Panc1 (cell line): ENCODE results near the gene USH2A. TPM values are rescaled to one million over a fixed set of nuclear protein-coding genes. Genes with fewer than 3 reads are reported as not detected.

Experiments
- ATAC-seq: fragments of 200-7000 bp; cut with Tn5 transposase; 2 replicates; pipeline ENCODE4 v1.9.1; 2020; ENCODE audit warnings: mild to moderate bottlenecking, moderate library complexity
- BruUV-seq: library from RNA; stranded (reverse); fragments of 400-500 nt; replicated peaks from 2 replicates; lab custom pipeline; 2021; lab: Mats Ljungman, UMichigan
- CTCF ChIA-PET: fragments of 300-600 bp; sonication (Branson Sonifier 250); formaldehyde crosslinking; loops from one replicate; lab custom pipeline; 2022; ENCODE audit warnings: antibody characterized with exemption; lab: Charles Lee
- POLR2A ChIA-PET: fragments of 300-600 bp; sonication (Branson Sonifier 250); formaldehyde crosslinking; loops from one replicate; lab custom pipeline; 2022; ENCODE audit warnings: antibody characterized with exemption; lab: Charles Lee
- DNase-seq: peaks from one replicate; pipeline ENCODE4 v3.0.0-alpha.2; 2010; ENCODE audit warnings: low read depth, low spot score
- H3K27ac ChIP-seq: 2 replicates; pipeline ENCODE4 v1.5.1; 2011; ENCODE audit warnings: mild to moderate bottlenecking, low read length, inconsistent platforms
- H3K27me3 ChIP-seq: fragments of 200-500 bp; sonication (Bioruptor generic); 2 replicates; pipeline ENCODE4 v1.6.0; 2014; ENCODE audit warnings: low read length, inconsistent platforms; ENCODE audit not compliant: control insufficient read depth, insufficient read depth
- H3K36me3 ChIP-seq: fragments of 200-500 bp; sonication (Bioruptor generic); 2 replicates; pipeline ENCODE4 v1.5.1; 2014; ENCODE audit warnings: inconsistent platforms, mild to moderate bottlenecking, low read length, moderate library complexity; ENCODE audit not compliant: control insufficient read depth, insufficient read depth
- H3K4me1 ChIP-seq: 2 replicates; pipeline ENCODE4 v1.5.1; 2011; ENCODE audit warnings: inconsistent platforms, mild to moderate bottlenecking, low read length, moderate library complexity; ENCODE audit not compliant: control insufficient read depth, insufficient read depth
- H3K4me3 ChIP-seq, 2 experiments: 2 replicates each; pipeline ENCODE4 v1.5.1; 2011 to 2012; ENCODE audit warnings: low read depth in 2 of 2, low read length in 2 of 2, mild to moderate bottlenecking in 2 of 2, inconsistent platforms in 1 of 2, moderate library complexity in 1 of 2
- H3K9me3 ChIP-seq: fragments of 200-500 bp; sonication (Bioruptor generic); 2 replicates; pipeline ENCODE4 v1.5.1; 2014; ENCODE audit warnings: low read depth, mild to moderate bottlenecking, inconsistent platforms, low read length, moderate library complexity; ENCODE audit not compliant: control insufficient read depth, insufficient read depth
- SIN3A ChIP-seq: IDR thresholded peaks from 2 replicates; pipeline ENCODE4 v1.6.1; 2012; ENCODE audit warnings: low read depth, mild to moderate bottlenecking, low read length, moderate library complexity, borderline replicate concordance; ENCODE audit not compliant: insufficient read depth
- TCF7L2 ChIP-seq: IDR thresholded peaks from 2 replicates; pipeline ENCODE4 v1.6.1; 2011; ENCODE audit warnings: mild to moderate bottlenecking, low read depth, low read length, inconsistent platforms
- in situ Hi-C: cut with HindIII; loops from 2 replicates; pipeline ENCODE4 v1.10.0; 2016; ENCODE audit warnings: low sequenced_read_pairs, low pct_unique_long_range_greater_than_20kb
- intact Hi-C: fragments of 100-400 bp; cut with micrococcal nuclease; formaldehyde crosslinking; loops from one replicate; pipeline ENCODE4 v1.10.0; 2022; ENCODE audit not compliant: unreplicated experiment
- total RNA-seq: library from RNA; stranded (reverse); gene quantifications from one replicate; pipeline ENCODE4 v1.2.1, GENCODE V29; 2021; ENCODE audit not compliant: unreplicated experiment
- TF ChIP-seq, protein P1 (sequence below): fragments of 450-650 bp; IDR thresholded peaks from 2 replicates; pipeline ENCODE4 v1.5.1; 2017; ENCODE audit warnings: mild to moderate bottlenecking
- TF ChIP-seq, protein P2 (sequence below), 2 experiments: IDR thresholded peaks; 2 replicates each; pipeline ENCODE4 v1.6.1; 2011 to 2012; ENCODE audit warnings: low read depth in 2 of 2, control low read depth in 1 of 2, low read length in 1 of 2, mild to moderate bottlenecking in 1 of 2, moderate library complexity in 1 of 2; ENCODE audit not compliant: insufficient read depth in 1 of 2

Gene USH2A
- total RNA-seq, 1 experiment from 2014 or later = not detected

DNA sequence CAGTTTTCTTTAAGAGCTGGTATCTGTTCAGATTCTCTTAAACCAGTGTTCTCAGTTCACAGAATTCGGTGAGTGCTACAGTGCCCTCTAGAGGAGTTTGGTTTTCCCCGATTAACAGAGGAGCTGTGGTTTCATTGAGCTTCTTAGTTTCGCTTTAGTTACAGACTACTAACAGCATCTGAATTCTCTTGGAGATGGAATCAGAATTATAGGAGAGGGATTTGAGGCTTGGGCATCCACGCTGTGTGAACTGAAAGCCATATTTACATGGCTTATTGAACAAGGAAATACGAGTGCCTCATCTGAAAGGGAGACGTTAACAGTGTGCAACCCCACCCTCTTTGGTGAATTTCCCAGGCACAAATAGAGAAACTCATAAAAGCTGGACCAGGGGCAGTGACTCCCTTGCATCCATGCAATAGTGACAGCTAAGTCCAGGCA lies 202.0 kb downstream of the USH2A start:
- no peak overlapping the region for H3K27ac ChIP-seq
- peaks cover 3% of the 10 kb centered on the region; the same call in 1 of the 2 replicates for H3K4me1 ChIP-seq
- no peaks in the 10 kb centered on the region for H3K9me3 ChIP-seq
- DNase-seq = peak; percentile 42
- intact Hi-C loops = no loop called here
- H3K4me3 ChIP-seq = peak overlapping the region; percentile 41 to 63
- no peak for TF ChIP-seq TCF7L2
- TF ChIP-seq, protein P1, sequence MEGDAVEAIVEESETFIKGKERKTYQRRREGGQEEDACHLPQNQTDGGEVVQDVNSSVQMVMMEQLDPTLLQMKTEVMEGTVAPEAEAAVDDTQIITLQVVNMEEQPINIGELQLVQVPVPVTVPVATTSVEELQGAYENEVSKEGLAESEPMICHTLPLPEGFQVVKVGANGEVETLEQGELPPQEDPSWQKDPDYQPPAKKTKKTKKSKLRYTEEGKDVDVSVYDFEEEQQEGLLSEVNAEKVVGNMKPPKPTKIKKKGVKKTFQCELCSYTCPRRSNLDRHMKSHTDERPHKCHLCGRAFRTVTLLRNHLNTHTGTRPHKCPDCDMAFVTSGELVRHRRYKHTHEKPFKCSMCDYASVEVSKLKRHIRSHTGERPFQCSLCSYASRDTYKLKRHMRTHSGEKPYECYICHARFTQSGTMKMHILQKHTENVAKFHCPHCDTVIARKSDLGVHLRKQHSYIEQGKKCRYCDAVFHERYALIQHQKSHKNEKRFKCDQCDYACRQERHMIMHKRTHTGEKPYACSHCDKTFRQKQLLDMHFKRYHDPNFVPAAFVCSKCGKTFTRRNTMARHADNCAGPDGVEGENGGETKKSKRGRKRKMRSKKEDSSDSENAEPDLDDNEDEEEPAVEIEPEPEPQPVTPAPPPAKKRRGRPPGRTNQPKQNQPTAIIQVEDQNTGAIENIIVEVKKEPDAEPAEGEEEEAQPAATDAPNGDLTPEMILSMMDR = peak; percentile 87
- H3K27me3 ChIP-seq = no peaks in the 10 kb centered on the region; the same call in 1 of the 2 replicates
- in situ Hi-C loops = no loop called here
- POLR2A ChIA-PET = no interaction called here
- CTCF ChIA-PET = interaction anchor here (0.5 to 0.6 kb wide), 2 partner anchors 19 to 453 kb away, joined by 3 to 4 read pairs; no protein-coding TSS in a partner anchor
- no peaks in the 10 kb centered on the region for H3K36me3 ChIP-seq
- BruUV-seq = no TSS peak
- ATAC-seq = peak; percentile 94

DNA sequence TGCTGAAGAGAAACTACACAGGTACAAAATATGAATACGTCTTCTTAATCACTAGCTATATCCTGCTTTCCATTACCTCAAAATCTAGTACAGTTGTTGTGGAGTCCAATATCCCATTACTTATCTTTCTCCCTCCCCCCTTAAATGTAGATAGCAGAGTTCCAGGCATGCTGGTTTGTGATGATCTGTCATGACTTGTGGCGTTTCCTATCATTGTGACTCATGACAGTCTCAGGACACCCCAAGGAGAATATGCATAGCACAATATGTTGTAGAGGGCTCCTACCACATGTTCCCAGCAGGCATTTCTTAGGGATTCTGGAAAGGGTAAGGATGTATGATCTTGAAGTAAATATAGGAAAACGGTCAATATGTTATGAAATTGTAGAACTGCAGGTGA lies 206.9 kb downstream of the USH2A start:
- in situ Hi-C loops = no loop called here
- BruUV-seq = no TSS peak

DNA sequence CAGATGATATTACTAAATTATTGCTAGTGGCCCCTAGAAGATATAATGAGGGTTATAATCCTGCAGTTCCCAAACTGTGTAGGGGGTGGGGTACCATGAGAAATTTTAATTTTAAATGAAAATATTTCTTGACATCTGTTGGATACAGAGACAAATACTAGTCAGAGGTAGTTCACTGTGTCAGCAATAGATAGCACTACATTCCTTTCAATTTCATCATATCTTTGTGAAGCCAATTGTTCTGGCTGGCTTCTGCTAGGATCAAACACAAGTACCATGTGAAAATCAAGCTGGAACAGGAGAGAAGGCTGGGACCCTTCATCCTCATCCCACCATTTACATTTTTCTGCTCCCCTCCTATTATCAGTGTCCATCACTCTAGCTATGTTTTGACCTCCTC lies 208.1 kb downstream of the USH2A start:
- CTCF ChIA-PET = no interaction called here

More for the DNA sequence above, 206.9 kb downstream of the USH2A start:
- CTCF ChIA-PET = no interaction called here
- no peak overlapping the region for H3K4me3 ChIP-seq
- H3K36me3 ChIP-seq = no peaks in the 10 kb centered on the region
- no peaks in the 10 kb centered on the region for H3K9me3 ChIP-seq
- POLR2A ChIA-PET = no interaction called here
- no peak for DNase-seq
- no peaks in the 10 kb centered on the region; the same call in 1 of the 2 replicates for H3K27me3 ChIP-seq
- intact Hi-C loops = no loop called here
- no peak for TF ChIP-seq SIN3A
- no peaks in the 10 kb centered on the region; the same call in 1 of the 2 replicates for H3K4me1 ChIP-seq
- ATAC-seq = no peak
- H3K27ac ChIP-seq = no peak overlapping the region

More for the DNA sequence above, 208.1 kb downstream of the USH2A start:
- in situ Hi-C loops = no loop called here
- H3K9me3 ChIP-seq = no peaks in the 10 kb centered on the region
- no TSS peak for BruUV-seq
- TF ChIP-seq, protein P2, sequence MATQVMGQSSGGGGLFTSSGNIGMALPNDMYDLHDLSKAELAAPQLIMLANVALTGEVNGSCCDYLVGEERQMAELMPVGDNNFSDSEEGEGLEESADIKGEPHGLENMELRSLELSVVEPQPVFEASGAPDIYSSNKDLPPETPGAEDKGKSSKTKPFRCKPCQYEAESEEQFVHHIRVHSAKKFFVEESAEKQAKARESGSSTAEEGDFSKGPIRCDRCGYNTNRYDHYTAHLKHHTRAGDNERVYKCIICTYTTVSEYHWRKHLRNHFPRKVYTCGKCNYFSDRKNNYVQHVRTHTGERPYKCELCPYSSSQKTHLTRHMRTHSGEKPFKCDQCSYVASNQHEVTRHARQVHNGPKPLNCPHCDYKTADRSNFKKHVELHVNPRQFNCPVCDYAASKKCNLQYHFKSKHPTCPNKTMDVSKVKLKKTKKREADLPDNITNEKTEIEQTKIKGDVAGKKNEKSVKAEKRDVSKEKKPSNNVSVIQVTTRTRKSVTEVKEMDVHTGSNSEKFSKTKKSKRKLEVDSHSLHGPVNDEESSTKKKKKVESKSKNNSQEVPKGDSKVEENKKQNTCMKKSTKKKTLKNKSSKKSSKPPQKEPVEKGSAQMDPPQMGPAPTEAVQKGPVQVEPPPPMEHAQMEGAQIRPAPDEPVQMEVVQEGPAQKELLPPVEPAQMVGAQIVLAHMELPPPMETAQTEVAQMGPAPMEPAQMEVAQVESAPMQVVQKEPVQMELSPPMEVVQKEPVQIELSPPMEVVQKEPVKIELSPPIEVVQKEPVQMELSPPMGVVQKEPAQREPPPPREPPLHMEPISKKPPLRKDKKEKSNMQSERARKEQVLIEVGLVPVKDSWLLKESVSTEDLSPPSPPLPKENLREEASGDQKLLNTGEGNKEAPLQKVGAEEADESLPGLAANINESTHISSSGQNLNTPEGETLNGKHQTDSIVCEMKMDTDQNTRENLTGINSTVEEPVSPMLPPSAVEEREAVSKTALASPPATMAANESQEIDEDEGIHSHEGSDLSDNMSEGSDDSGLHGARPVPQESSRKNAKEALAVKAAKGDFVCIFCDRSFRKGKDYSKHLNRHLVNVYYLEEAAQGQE (IDR thresholded peaks at IDR 0.05; ENCODE audit: insufficient read depth in 1 of 2, low read depth in 2 of 2, low read length in 1 of 2) = no peak
- no peak for TF ChIP-seq SIN3A
- H3K27me3 ChIP-seq = no peaks in the 10 kb centered on the region; the same call in 1 of the 2 replicates
- DNase-seq (no peak), ATAC-seq (no peak)
- no peak overlapping the region for H3K4me3 ChIP-seq
- H3K27ac ChIP-seq = no peak overlapping the region
- POLR2A ChIA-PET = no interaction called here
- H3K36me3 ChIP-seq = no peaks in the 10 kb centered on the region
- intact Hi-C loops = no loop called here
- H3K4me1 ChIP-seq = no peaks in the 10 kb centered on the region
